ENCODE data around the gene NOP9. TPM values are rescaled to one million over a fixed set of nuclear protein-coding genes. Genes with fewer than 3 reads are reported as not detected.

NOP9 gene
- total and polyA plus RNA-seq, 9 of the 15 experiments (the other 6 are each of a cell fraction or from before 2014, with no cell fraction given): 1.0 to 27.9 (median 15.1) TPM

DNA sequence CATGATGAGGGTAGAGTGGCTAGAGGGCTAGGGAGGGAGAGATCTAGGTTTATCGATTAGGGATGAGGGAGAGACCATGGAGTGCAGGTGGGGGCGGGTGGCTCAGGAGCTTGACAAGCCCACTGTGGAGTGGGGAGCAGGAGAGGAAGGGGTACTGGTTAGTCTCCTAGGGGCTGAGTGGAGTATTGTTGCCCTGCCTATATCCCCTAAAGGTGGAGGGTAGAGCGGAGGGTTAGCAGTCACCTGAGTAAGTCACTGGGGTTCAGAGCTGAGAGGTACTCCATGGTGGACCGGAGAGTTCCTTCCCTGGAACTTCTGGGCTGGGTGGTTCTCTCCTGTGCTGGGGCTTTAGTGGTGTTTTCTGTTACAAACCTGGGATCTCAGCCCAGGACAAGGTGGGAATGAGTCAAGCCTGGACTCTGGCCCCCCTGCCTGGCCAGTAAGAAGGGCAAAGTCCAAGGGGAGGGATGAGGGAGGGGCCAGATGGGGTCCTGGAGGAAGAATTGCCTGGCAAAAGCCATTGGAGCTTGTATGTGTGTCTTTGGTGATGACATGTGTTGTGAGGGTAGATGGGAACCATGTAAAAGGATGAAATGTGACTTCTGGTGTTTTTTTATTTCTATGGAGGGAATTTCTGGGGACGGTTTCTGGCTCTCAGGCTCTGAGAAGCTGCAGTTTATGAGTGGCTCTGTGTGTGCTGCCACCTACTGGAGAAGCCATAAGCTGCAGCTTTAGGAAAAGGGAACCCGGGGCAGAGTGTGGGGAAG is 8.1 kb downstream of the NOP9 start, which contains the start of gene CIDEB (continued):
- TF ChIP-seq, protein P1, sequence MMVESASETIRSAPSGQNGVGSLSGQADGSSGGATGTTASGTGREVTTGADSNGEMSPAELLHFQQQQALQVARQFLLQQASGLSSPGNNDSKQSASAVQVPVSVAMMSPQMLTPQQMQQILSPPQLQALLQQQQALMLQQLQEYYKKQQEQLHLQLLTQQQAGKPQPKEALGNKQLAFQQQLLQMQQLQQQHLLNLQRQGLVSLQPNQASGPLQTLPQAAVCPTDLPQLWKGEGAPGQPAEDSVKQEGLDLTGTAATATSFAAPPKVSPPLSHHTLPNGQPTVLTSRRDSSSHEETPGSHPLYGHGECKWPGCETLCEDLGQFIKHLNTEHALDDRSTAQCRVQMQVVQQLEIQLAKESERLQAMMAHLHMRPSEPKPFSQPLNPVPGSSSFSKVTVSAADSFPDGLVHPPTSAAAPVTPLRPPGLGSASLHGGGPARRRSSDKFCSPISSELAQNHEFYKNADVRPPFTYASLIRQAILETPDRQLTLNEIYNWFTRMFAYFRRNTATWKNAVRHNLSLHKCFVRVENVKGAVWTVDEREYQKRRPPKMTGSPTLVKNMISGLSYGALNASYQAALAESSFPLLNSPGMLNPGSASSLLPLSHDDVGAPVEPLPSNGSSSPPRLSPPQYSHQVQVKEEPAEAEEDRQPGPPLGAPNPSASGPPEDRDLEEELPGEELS (CRISPR knock-in tag; IDR thresholded peaks at IDR 0.05; ENCODE audit: borderline replicate concordance): no peak
- TF ChIP-seq SMARCC2 (IDR thresholded peaks at IDR 0.05; ENCODE audit: low read depth): no peak
- no peak for TF ChIP-seq PRPF4 (IDR thresholded peaks at IDR 0.05; ENCODE audit: insufficient read depth, low read depth, low read length, poor library complexity, severe bottlenecking)
- TF ChIP-seq, protein P2, sequence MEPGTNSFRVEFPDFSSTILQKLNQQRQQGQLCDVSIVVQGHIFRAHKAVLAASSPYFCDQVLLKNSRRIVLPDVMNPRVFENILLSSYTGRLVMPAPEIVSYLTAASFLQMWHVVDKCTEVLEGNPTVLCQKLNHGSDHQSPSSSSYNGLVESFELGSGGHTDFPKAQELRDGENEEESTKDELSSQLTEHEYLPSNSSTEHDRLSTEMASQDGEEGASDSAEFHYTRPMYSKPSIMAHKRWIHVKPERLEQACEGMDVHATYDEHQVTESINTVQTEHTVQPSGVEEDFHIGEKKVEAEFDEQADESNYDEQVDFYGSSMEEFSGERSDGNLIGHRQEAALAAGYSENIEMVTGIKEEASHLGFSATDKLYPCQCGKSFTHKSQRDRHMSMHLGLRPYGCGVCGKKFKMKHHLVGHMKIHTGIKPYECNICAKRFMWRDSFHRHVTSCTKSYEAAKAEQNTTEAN (CRISPR knock-in tag; IDR thresholded peaks at IDR 0.05): no peak
- peak; percentile 2; the same call in 1 of the 2 replicates for TF ChIP-seq SUPT5H (IDR thresholded peaks at IDR 0.05)
- no peak for TF ChIP-seq THRAP3 (IDR thresholded peaks at IDR 0.05; ENCODE audit: borderline replicate concordance)
- no peak for TF ChIP-seq ZNF785 (CRISPR knock-in tag; IDR thresholded peaks at IDR 0.05)
- no peak for TF ChIP-seq LARP7 (IDR thresholded peaks at IDR 0.05)
- no peak for TF ChIP-seq KLF10 (CRISPR knock-in tag; IDR thresholded peaks at IDR 0.05)
- TF ChIP-seq SRSF7 (optimal IDR thresholded peaks at IDR 0.05; ENCODE audit: low read depth, low read length): no peak
- TF ChIP-seq CAMTA2 (CRISPR knock-in tag; conservative IDR thresholded peaks at IDR 0.05): no peak
- no peak for TF ChIP-seq BMI1 (IDR thresholded peaks at IDR 0.05; ENCODE audit: low read length)
- no peak for TF ChIP-seq SMAD1 (IDR thresholded peaks at IDR 0.05; ENCODE audit: low read depth, low read length, partially characterized antibody)
- no peak for TF ChIP-seq GABPA (tag; conservative IDR thresholded peaks at IDR 0.05; ENCODE audit: low read depth)
- TF ChIP-seq NFYB (IDR thresholded peaks at IDR 0.05; ENCODE audit: extremely low read depth, insufficient read length): no peak
- TF ChIP-seq ZBTB7A (IDR thresholded peaks at IDR 0.05; ENCODE audit: borderline replicate concordance, control insufficient read depth, low read depth, low read length): no peak
- TF ChIP-seq POLR2A (conservative IDR thresholded peaks at IDR 0.05): 0 out of 2 replicates have a peak, but pooled peaks have one; percentile 29
- TF ChIP-seq DNMT1 (IDR thresholded peaks at IDR 0.05): no peak
- TF ChIP-seq, protein P3, sequence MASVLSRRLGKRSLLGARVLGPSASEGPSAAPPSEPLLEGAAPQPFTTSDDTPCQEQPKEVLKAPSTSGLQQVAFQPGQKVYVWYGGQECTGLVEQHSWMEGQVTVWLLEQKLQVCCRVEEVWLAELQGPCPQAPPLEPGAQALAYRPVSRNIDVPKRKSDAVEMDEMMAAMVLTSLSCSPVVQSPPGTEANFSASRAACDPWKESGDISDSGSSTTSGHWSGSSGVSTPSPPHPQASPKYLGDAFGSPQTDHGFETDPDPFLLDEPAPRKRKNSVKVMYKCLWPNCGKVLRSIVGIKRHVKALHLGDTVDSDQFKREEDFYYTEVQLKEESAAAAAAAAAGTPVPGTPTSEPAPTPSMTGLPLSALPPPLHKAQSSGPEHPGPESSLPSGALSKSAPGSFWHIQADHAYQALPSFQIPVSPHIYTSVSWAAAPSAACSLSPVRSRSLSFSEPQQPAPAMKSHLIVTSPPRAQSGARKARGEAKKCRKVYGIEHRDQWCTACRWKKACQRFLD (CRISPR knock-in tag; IDR thresholded peaks at IDR 0.05): no peak
- no peak for TF ChIP-seq MCM3 (IDR thresholded peaks at IDR 0.05)
- no peak for TF ChIP-seq MTF1 (CRISPR knock-in tag; IDR thresholded peaks at IDR 0.05; ENCODE audit: borderline replicate concordance)
- no peak for TF ChIP-seq SIN3B (IDR thresholded peaks at IDR 0.05; ENCODE audit: low read depth)
- TF ChIP-seq POLR2G (IDR thresholded peaks at IDR 0.05; ENCODE audit: low read depth, low read length): no peak
- no peak for TF ChIP-seq NCOR1 (IDR thresholded peaks at IDR 0.05)
- TF ChIP-seq, protein P4, sequence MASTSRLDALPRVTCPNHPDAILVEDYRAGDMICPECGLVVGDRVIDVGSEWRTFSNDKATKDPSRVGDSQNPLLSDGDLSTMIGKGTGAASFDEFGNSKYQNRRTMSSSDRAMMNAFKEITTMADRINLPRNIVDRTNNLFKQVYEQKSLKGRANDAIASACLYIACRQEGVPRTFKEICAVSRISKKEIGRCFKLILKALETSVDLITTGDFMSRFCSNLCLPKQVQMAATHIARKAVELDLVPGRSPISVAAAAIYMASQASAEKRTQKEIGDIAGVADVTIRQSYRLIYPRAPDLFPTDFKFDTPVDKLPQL (IDR thresholded peaks at IDR 0.05; ENCODE audit: extremely low read depth, insufficient read length): no peak
- TF ChIP-seq SPI1 (IDR thresholded peaks at IDR 0.05; ENCODE audit: borderline replicate concordance, low read depth, low read length): peak; percentile 84
